ENCODE measurements around the gene GIGYF1.
"Not testable (repeated sequence)": the region's sequence is repeated elsewhere in the genome, so short reads cannot be mapped to it uniquely, and the experiment has no call there.

Gene GIGYF1

DNA sequence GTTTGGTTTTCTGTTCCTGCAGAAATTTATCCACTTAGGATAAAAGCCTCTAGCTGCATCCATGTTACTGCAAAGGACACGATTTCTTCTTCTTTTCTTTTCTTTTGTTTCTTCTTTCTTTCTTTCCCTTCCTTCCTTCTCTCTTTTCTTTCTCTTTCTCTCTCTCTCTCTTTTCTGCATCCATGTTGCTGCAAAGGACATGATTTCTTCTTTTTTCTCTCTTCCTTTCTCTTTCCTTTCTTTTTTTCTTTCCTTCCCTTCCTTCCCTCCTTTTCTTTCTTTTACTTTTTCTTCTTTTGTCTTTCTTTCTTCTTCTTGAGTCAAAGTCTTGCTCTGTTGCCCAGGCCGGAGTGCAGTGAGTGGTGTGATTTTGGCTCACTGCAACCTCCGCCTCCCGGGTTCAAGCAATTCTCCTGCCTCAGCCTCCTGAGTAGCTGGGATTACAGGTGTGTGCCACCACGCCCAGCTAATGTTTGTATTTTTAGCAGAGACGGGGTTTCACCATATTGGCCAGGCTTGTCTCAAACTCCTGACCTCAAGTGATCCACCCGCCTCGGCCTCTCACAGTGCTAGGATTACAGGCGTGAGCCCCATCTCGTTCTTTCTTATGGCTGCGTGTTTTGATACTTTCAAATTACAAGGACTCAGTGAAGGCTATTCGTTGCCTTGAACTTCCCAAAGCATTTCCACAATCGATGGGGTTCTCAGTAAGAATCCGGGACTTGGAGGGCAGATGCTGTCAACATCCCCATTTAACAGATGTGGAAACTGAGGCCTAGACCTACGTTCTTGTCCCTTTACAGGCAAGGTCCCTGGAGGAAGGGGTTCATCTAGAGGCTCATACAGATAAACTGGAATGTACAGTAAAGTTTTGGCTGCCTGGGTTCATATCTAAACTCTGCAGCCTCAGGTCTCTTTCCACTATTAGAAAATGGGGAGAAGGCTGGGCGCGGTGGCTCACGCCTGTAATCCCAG is 22.4 kb downstream of the GIGYF1 start:
- DNase-seq (ENCODE audit: low read depth): no peak

DNA sequence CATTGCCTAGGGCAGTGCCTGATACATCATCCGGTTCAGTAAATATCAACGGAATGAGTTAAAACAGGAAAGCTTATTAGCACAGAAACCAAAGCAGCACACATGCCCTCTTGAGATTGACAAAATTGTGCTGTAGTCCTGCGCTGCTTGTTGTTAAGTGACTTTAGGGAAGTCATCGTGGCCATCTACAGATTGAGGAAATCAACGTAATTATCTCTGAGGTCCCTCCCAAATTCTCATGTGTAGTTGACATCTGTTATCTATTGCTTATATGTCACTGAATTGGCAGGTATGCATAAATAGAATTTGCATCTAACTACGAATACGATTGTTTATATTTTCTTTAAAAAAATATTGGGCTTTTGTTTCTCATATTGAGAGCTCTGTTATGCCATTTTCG is 24.0 kb downstream of the GIGYF1 start:
- DNase-seq (ENCODE audit: low read depth): no peak

DNA sequence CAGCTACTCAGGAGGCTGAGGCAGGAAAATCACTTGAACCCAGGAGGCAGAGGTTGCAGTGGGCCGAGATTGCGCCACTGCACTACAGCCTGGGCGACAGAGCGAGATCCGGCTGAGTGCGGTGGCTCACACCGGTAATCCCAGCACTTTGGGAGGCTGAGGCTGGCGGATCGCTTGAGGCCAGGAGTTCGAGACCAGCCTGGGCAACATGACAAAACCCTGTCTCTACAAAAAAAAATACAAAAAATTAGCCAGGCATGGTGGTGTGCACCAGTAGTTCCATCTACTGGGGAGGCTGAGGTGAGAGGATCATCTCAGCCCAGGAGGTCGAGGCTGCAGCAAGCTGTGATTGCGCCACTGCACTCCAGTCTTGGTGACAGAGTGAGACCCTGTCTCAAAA is 24.9 kb downstream of the GIGYF1 start:
- not testable (repeated sequence) for DNase-seq (ENCODE audit: low read depth)

DNA sequence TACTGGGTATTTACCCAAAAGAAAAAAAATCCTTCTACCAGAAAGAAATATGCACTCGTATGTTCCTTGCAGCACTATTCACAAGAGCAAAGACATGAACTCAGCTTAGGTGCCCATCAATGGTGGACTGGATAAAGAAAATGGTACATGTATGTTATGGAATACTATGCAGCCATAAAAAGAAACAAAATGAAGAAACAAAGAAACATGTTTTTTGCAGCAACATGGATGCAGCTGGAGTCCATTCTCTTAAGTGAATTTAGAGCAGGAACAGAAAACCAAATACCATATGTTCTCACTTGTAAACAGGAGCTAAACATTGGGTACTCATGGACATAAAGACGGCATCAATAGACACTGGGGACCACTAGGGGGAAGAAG is 26.0 kb downstream of the GIGYF1 start:
- no peak for DNase-seq (ENCODE audit: low read depth)

DNA sequence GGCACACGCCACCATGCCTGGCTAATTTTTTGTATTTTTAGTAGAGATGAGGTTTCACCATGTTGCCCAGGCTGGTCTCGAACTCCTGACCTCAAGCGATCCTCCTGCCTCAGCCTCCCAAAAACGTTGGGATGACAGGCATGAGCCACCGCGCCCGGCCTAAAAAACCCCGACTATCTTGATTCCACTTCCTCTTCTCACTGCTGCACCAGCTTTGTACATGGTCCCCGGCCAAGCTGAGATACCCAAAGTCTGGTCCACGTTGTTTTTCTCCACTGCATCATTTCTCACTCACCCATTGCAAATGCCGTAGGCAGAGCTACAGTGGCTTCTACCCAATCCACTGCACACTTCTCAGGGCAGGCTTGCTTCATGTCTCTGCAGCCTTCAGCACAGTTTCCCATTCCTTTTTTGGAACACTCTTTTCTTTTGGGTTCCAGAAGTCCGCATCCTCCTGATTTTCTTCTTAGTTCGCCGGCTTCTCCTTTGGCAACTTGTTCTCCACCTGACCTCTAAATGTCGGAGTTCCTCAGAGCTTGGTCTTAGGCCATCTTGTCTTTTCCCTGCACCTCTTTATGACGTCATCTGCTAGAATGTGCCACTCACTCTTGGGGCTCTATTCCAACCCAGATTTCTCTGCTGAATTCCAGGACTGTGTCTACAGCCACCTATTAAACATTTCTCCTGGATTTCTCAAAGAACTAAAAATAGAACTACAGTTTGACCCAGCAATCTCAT is 26.6 kb downstream of the GIGYF1 start:
- DNase-seq (ENCODE audit: low read depth): no peak

DNA sequence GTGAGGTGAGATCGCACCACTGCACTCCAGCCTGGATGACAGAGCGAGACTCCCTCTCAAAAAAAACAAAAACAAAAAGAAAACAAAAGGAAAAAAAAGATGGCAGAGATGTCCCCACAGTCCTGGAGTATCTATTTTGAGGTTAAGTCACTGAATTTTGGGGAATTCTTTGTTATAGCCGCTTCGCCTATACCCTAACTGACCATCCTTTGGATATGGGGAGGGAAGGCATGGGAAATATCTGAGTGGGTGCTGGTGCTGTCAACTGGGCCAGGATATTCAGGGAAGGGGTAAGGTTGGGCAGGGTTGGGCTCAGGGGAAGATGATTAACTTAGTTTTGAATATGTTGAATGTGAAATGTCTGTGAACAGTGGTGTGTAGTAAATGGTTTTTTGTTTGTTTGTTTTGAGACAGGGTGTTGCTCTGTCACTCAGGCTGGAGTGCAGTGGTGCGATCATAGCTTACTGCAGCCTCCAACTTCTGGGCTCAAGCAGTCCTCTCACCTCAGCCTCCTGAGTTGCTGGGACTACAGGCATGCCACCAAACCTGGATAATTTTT is 28.8 kb downstream of the GIGYF1 start:
- DNase-seq (ENCODE audit: low read depth): no peak

DNA sequence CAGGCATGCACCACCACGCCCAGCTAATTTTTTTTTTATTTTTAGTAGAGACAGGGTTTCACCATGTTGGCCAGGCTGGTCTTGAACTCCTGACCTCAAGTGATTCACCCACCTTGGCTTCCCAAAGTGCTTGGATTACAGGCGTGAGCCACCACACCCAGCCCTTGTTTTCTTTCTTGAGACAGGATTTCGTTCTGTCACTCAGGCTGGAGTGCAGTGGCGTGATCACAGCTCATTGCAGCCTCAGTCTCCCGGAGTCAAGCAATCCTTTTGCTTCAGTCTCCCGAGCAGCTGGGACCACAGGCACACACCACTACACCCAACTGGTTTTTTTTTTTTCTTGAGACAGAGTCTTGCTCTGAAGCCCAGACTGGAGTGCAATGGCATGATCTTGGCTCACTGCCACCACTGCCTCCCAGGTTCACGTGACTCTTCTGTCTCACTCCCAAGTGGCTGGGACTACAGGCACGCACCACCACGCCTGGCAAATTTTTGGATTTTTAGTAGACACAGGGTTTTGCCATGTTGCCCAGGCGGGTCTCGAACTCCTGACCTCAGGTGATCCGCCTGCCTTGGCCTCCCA is 31.8 kb downstream of the GIGYF1 start:
- not testable (repeated sequence) for DNase-seq (ENCODE audit: low read depth)

DNA sequence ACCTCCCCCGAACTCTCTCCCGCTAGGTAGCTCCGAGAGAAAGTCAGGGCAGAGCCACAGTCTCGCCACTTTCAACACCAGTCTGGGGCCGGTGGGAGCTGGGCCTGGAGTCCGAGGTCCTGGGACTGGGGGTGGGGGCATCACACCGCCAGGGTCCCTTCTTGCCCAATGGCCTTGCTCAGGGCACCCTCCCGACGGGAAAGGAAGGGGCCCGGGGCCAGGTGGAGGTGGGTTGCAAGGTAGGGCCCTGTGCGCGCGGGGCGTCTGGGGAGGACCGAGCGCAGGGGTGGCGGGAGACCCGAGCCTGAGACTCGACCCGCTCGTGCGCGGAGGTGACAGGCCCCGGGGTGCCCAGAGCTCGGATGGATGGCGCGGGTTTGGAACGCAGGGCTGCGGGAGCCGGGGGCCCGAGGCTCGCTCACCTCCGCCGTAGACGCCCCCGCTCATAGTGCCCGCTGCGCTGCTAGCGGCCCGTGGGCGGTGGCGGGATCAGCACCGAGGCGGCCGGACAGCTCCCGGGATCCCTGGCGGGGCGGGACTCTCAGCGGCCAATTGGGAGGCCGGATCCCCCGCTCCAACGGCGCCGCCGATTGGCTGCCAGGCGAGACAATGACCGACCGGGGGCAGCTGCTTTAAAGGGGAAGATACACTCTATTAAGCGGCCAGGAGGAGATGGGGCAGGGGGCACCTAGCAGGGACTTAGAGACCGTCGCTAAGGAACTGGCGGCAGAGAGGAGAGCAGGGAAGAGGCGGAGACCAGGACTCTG is 38.0 kb downstream of the GIGYF1 start, which contains the start of gene ACTL6B:
ACTL6B (minus strand) TSS at position 541 of the 767 bp plus-strand sequence; CDS start at position 447, 94 bp downstream.
- peak; percentile 27 for DNase-seq (ENCODE audit: low read depth)

DNA sequence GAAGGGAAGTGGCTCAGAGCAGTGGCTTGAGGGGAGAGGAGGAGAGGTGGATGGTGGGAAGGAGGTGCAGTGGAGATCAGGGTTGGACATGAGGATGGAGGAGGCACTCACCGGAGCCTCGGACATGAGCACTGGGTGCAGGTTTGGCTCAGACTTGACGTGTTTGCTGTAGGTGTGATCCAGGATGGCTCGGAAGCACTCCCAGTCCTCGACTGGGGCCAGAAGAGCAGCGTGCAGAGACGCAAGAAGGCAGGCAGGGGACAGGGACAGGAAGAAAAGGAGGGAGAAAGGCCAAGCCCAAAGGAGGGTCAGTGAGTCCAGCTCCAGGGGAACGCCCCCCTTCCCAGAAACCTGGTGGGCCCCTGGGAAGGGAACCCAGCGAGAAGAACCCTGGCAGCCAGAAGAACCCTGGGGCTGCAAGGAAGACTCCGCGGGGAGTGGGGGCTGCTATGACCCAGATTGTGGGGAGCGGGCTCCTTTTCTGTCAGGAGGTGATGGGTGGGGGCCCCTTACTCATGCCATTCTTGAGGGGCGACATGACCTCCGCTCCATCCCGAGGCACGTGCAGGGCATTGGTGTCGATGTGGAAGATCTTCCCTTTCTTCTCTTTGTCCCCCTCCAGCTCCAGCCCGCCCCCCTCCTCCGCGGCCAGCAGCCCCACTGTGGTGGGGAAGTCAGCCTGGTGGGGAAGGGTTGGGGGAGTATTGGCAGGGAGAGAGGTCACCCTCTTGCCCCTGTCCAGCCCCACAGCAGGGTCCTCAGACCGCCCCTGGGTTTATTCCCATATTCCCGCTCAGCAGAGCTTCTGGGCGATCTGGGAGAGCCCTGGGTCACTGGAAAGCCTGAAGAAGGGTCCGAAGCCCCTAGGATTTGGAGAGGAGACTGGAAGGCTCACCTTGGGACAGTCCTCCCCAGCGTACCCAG is 38.9 kb downstream of the GIGYF1 start:
- DNase-seq (ENCODE audit: low read depth): no peak

DNA sequence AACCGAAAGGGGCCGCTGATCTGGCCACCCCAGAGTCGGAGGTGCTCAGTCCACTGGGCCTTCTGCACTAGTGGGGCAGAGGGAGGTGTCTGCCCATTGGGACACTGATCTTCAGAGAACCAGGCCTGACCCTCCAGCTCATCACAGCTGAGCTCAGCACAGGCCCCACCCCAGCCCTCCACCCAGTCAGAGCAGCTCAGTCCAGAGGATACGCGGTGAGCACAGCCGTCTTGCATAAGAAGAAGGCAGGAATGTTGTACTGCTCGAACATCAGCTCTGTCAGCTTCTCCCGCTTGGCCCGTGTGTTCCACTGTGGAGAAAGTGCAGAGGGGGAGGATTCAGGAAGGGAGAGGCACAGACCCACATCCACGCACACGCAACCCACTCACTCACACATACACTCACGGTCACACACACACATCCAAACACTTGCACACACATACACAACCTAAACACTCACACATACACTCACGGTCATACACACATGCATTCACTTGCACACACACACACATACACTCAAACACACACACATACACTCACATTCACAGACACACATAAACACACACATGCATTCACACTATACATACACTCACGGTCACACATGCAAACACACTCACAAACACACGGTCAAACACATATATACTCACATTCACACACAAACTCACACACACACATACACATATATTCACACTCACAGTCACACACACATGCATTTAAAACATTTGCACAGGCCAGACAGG is 44.1 kb downstream of the GIGYF1 start:
- no peak for DNase-seq (ENCODE audit: low read depth)

DNA sequence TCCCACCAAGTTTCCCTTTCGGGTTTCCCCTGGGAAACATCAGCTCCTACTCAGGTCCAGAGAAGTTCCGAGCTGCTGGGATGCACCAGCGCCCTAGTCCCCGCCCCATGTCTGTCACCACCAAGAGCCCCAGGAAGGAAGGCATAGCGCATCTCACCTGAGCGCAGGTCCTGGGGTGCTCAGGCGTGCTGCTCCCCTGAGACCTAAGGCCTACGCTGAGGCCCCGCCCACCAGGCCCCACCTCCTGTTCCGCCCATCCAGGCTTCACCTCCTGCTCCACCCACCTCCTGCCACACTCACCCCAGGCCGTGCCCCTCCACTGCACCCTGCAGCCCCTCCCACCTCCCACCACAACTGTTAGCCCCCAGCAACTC is 51.5 kb downstream of the GIGYF1 start:
- no peak for DNase-seq (ENCODE audit: low read depth)

DNA sequence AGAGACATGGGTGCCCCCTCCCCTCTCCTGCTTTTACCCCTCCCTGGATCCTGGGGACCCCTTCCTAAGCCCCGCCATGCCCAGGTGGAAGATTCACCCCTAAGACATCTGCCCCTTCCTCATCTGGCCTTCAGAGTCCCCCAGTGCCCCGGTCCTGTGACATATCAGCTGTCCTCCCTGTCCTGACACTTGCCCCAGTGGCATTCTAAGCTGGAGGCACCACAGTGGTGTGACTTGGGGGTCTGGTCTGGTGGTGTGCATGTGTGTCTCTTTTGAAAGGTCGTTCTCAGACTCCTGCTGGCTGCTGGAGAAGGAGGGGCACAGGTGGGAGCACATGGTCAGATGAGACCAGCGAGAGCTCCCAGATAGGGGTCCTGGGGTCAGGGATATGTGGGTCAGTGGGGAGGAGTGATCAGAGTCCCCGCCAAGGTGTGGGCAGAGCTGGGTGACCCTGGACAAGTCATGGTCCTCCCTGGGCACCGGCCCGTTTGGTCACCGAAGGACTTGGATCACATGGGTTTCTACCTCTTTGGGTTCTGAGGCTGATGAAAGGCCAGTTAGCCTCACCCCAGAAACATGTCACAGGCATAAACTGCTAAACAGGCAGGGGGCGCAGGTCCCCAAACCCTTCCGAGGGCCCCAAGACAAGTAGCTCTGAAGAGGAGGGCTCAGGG is 52.1 kb downstream of the GIGYF1 start:
- no peak for DNase-seq (ENCODE audit: low read depth)

DNA sequence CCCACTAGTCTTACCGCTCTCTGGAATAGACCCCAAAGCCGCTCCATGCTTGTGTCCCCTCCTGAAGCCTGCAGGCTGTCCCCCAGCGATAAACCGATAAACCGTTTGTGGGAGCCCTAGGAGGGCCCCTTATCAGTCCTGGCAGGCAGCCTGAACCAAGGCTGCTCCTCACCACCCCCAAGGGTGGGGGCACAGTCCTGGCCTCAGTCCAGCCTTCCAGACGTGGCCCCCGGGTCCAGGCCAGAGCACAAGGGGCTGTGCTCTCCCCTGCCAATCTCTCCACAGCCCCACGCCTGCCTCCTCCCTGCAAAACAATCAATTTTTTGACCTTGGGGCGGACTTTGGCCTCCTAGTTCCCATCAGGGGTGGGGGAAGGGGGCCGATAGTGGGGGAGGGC is 52.6 kb downstream of the GIGYF1 start, which contains the start of gene TFR2:
TFR2 (minus strand) TSS at position 90 of the 397 bp plus-strand sequence; CDS start at position 47, 43 bp downstream.
- DNase-seq (ENCODE audit: low read depth): no peak

DNA sequence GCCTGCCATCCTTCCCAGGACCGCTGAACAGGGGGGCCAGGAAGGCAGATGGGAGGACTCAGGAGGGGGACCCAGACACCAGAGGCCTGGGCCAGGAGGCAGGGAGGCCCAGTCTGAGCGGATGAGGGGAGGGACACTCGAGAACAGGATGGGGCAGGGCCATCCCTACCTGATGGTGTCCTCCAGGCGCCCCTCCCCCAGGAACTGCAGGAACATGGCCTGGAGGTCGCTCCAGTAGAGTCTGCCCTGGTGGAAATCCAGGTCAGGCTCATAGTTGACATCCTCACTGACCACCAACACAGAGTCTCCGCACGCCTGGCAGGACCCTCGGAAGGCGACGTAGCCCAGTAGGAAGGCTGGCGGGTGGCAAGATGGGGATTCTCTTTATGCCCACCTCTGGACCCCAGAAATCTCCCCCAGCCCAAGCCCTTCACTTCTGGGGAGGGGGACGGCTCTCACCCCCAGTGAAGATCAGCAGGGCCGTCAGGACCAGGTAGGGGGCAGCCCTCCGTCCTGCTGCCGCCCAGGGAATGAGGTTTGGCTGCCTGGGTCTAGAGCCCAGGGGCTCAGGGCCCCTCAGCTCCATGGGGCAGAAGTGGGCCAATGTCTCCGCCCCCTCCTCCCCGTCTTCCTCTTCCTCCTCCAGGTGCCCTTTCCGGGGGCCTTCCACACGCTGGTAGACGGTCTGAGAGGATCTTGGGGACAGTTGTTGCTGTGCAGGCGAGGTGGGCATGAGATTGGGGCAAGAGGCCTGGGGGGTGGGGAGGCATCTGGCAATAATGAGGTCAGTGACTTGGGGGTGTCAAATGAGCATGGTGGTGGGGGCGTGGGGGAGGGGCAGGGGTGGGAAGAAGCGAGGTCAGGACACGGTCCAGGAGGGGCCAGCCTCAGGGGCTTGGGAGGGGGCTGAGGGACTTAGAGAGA is 53.3 kb downstream of the GIGYF1 start:
- no peak for DNase-seq (ENCODE audit: low read depth)

DNA sequence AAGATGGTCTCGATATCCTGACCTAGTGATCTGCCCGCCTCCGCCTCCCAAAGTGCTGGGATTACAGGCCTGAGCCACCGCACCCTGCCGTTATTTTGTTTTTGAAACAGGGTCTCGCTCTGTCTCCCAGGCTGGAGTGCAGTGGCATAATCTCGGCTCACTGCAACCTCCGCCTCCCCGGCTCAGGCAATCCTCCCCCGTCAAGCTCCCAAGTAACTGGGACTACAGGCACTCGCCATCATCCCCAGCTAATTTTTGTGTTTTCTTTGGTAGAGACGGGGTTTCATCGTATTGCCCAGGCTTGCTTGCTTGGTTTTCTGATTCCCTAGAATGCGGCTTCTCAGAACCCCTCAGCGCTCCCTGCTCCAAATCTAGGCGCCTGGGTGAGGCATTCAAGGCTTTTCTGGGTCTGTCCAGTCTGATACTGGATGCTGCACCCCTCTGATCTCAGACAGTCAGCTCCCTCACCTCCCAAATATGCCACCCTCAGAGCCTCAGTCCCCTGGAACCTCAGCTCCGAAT is 54.0 kb downstream of the GIGYF1 start:
- DNase-seq (ENCODE audit: low read depth): no peak

DNA sequence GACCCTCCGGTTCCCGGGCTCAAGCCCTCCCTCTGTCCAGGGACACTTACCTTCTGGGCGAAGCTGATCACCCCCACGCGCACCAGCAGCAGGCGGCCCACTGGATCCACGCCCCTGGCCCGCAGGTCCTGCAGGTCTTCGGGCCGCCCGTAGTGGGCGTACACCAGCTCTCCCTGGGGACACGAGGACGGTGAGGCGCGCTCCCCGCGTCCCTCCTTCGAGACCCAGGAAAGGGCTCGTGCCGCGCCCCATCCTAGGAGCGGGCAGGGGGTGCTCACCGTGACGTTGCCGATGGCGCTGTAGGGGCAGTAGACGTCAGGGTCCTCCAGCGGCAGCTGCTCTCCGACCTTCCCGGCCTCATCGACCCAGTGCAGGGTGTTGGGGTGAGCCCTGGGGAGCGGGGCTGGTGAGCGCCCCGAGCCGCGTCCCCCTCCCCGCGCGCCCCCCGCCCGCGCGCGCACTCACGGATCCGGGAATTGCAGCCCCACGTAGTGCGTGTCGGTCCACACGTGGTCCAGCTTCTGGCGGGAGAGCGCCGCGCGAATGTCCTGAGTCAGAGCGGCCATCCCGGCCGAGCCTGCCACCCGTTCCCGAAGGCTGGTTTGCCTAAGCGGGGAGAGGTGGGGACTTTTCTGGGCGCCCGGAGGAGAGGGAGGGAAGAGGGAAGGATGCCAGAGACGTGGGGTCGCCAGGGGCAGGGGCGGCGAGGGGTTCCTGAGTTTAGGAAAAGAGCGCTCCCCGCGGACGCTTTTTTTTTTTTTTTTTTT is 60.9 kb downstream of the GIGYF1 start:
- DNase-seq (ENCODE audit: low read depth): peak; percentile 36

DNA sequence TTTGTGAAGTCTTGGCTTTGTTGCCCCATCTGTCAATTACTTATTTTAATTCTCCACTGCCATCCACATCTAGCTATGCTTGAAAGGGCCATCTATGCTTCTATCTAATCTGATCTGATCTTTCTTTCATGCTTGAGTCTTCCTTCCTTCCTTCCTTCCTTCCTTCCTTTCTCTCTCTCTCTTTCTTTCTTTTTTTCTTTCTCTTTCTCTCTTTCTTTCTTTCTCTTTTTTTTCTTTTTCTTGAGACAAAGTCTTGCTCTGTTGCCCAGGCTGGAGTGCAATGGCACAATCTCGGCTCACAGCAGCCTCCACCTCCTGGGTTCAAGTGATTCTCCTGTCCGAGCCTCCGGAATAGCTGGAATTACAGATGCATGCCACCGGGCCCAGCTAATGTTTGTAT is 64.0 kb downstream of the GIGYF1 start:
- no peak for DNase-seq (ENCODE audit: low read depth)
